ENCODE data around the gene INPP5E. TPM values are rescaled to one million over a fixed set of nuclear protein-coding genes. Genes with fewer than 3 reads are reported as not detected.
"Not testable (repeated sequence)": the region's sequence is repeated elsewhere in the genome, so short reads cannot be mapped to it uniquely, and the experiment has no call there.

The INPP5E gene
- polyA plus RNA-seq, 3 donors, result 4.8 to 10.9 (median 9.4) TPM

GRCh38 chr9:136418182-136419091, 21.2 kb downstream of the INPP5E start:
- H3K27ac ChIP-seq (ENCODE audit: low read depth, low read length), result no peak overlapping the region
- WGBS, 3 donors, result 92 to 95% (median 95%) methylated on average over 48 of the region's 48 CpGs

GRCh38 chr9:136416914-136417313, 22.7 kb downstream of the INPP5E start:
- no peak overlapping the region for H3K27ac ChIP-seq (ENCODE audit: low read depth, low read length)
- 88 to 94% (median 92%) methylated on average over 19 of the region's 19 CpGs for WGBS, 3 donors

GRCh38 chr9:136416427-136416826, 23.2 kb downstream of the INPP5E start:
- no peak overlapping the region for H3K27ac ChIP-seq (ENCODE audit: low read depth, low read length)
- 96 to 98% (median 96%) methylated on average over 8 of the region's 8 CpGs for WGBS, 3 donors

GRCh38 chr9:136412962-136413361, 26.7 kb downstream of the INPP5E start:
- 66 to 73% (median 69%) methylated on average over 9 of the region's 9 CpGs for WGBS, 3 donors
- no peak overlapping the region for H3K27ac ChIP-seq (ENCODE audit: low read depth, low read length)

GRCh38 chr9:136411378-136411777, 28.3 kb downstream of the INPP5E start:
- whole genome bisulfite sequencing, 3 donors, result 21 to 49% (median 48%) methylated on average over 4 of the region's 4 CpGs
- no peak overlapping the region for H3K27ac ChIP-seq (ENCODE audit: low read depth, low read length)

GRCh38 chr9:136410500-136411287, 29.0 kb downstream of the INPP5E start, which contains the start of the genes ENTR1 and PMPCA:
Gene ENTR1, minus strand, starts transcription at chr9:136410614. Its CDS starts 217 bp downstream, at chr9:136410397.
Gene PMPCA, plus strand, starts transcription at chr9:136410658. Its CDS starts 11 bp downstream, at chr9:136410669.
- 0 to 1% (median 0%) methylated on average over 68 to 83 of the region's 83 CpGs for WGBS, 3 donors
- H3K27ac ChIP-seq (ENCODE audit: low read depth, low read length), result peak within 1 kb of the TSS; percentile 73

GRCh38 chr9:136409557-136410455, 29.8 kb downstream of the INPP5E start:
- H3K27ac ChIP-seq (ENCODE audit: low read depth, low read length), result no peak overlapping the region
- WGBS, 3 donors, result 8 to 11% (median 9%) methylated on average over 64 to 71 of the region's 71 CpGs

GRCh38 chr9:136407911-136408310, 31.7 kb downstream of the INPP5E start:
- H3K27ac ChIP-seq (ENCODE audit: low read depth, low read length), result no peak overlapping the region
- WGBS, 3 donors, result 86 to 89% (median 87%) methylated on average over 7 of the region's 7 CpGs

- WGBS, 3 donors, result 91 to 94% (median 93%) methylated on average over 28 of the region's 28 CpGs
- H3K27ac ChIP-seq (ENCODE audit: low read depth, low read length), result not testable (repeated sequence)
Measured at GRCh38 chr9:136407061-136407460, 32.6 kb downstream of the INPP5E start.

GRCh38 chr9:136405904-136406303, 33.7 kb downstream of the INPP5E start:
- H3K27ac ChIP-seq (ENCODE audit: low read depth, low read length), result not testable (repeated sequence)
- 91 to 93% (median 93%) methylated on average over 10 of the region's 10 CpGs for WGBS, 3 donors

- H3K27ac ChIP-seq (ENCODE audit: low read depth, low read length), result no peak overlapping the region
- 82 to 87% (median 86%) methylated on average over 7 of the region's 7 CpGs for WGBS, 3 donors
Measured at GRCh38 chr9:136405481-136405880, 34.2 kb downstream of the INPP5E start.

- 87 to 92% (median 91%) methylated on average over 14 of the region's 14 CpGs for WGBS, 3 donors
- H3K27ac ChIP-seq (ENCODE audit: low read depth, low read length), result no peak overlapping the region
Measured at GRCh38 chr9:136404801-136405136, 34.9 kb downstream of the INPP5E start.

GRCh38 chr9:136403915-136404800, 35.5 kb downstream of the INPP5E start:
- H3K27ac ChIP-seq (ENCODE audit: low read depth, low read length), result no peak overlapping the region
- WGBS, 3 donors, result 82 to 90% (median 86%) methylated on average over 32 of the region's 32 CpGs

- 82 to 91% (median 83%) methylated on average over 5 of the region's 5 CpGs for WGBS, 3 donors
Measured at GRCh38 chr9:136403538-136403914, 36.1 kb downstream of the INPP5E start.

GRCh38 chr9:136402067-136402466, 37.6 kb downstream of the INPP5E start:
- 47 to 81% (median 78%) methylated on average over 13 of the region's 13 CpGs for WGBS, 3 donors
- H3K27ac ChIP-seq (ENCODE audit: low read depth, low read length), result no peak overlapping the region

More at GRCh38 chr9:136403538-136403914, 36.1 kb downstream of the INPP5E start:
- no peak overlapping the region for H3K27ac ChIP-seq (ENCODE audit: low read depth, low read length)

GRCh38 chr9:136401173-136401922, 38.3 kb downstream of the INPP5E start:
- WGBS, 3 donors, result 88 to 94% (median 93%) methylated on average over 18 of the region's 18 CpGs
- no peak overlapping the region for H3K27ac ChIP-seq (ENCODE audit: low read depth, low read length)

Data from adipose tissue (tissue), 3 donors.